Smooth muscle cell (in vitro differentiated cells): ENCODE measurements around the gene CFAP61. TPM values are rescaled to one million over a fixed set of nuclear protein-coding genes. Genes with fewer than 3 reads are reported as not detected.

ENCODE experiments used
- DNase-seq: peaks from one replicate; lab custom pipeline; 2025; ENCODE audit not compliant: unreplicated experiment; lab: John Stamatoyannopoulos, UW
- H2AFZ ChIP-seq: fragments of 200-600 bp; sonication (generic); 2 replicates; pipeline ENCODE4 v1.6.0; 2016; ENCODE audit warnings: antibody characterized with exemption, low read depth, mild to moderate bottlenecking
- H3F3A ChIP-seq: fragments of 200-600 bp; sonication (generic); 2 replicates; pipeline ENCODE4 v1.6.0; 2017; ENCODE audit warnings: antibody characterized with exemption, low read depth
- H3K27ac ChIP-seq: fragments of 200-600 bp; sonication (generic); 2 replicates; pipeline ENCODE4 v1.5.1; 2016; ENCODE audit warnings: low read depth, mild to moderate bottlenecking
- H3K27me3 ChIP-seq: fragments of 200-600 bp; sonication (generic); 2 replicates; pipeline ENCODE4 v1.6.1; 2016; ENCODE audit warnings: low read depth, mild to moderate bottlenecking
- H3K36me3 ChIP-seq: fragments of 200-600 bp; sonication (generic); 2 replicates; pipeline ENCODE4 v1.5.1; 2016; ENCODE audit warnings: low read depth
- H3K4me1 ChIP-seq: fragments of 200-600 bp; sonication (generic); 2 replicates; pipeline ENCODE4 v1.5.1; 2016; ENCODE audit warnings: low read depth
- H3K4me2 ChIP-seq: fragments of 200-600 bp; sonication (generic); 2 replicates; pipeline ENCODE4 v1.6.0; 2016; ENCODE audit warnings: mild to moderate bottlenecking
- H3K4me3 ChIP-seq: fragments of 200-600 bp; sonication (generic); 2 replicates; pipeline ENCODE4 v1.5.1; 2016; ENCODE audit warnings: mild to moderate bottlenecking
- H3K79me2 ChIP-seq: fragments of 200-600 bp; sonication (generic); 2 replicates; pipeline ENCODE4 v1.6.0; 2016; ENCODE audit warnings: low read depth, mild to moderate bottlenecking
- H3K9ac ChIP-seq: fragments of 200-600 bp; sonication (generic); 2 replicates; pipeline ENCODE4 v1.6.0; 2016; ENCODE audit warnings: low read depth
- H3K9me3 ChIP-seq: fragments of 200-600 bp; sonication (generic); replicated peaks from 2 replicates; pipeline ENCODE4 v1.5.1; 2016; ENCODE audit warnings: low read depth
- H4K20me1 ChIP-seq: fragments of 200-600 bp; sonication (generic); 2 replicates; pipeline ENCODE4 v1.6.0; 2016; ENCODE audit warnings: low read depth
- WGBS: methylation state at CpG from one replicate; pipeline ENCODE4 v1.1.7; 2016; ENCODE audit warnings: low lambda C conversion rate; 5-methylcytosine and 5-hydroxymethylcytosine counted together
- polyA plus RNA-seq: library from polyadenylated mRNA; unstranded; fragments of >200 nt; fragmentation: Nextera tagmentation; extraction: Ambion mirVana; gene quantifications from 2 replicates; pipeline ENCODE4 v1.2.1, GENCODE V29; 2016
- total RNA-seq: library from RNA; depleted of rRNA; stranded (reverse); fragments of >200 nt; gene quantifications from 2 replicates; pipeline ENCODE4 v1.2.3, GENCODE V29; 2014
- TF ChIP-seq, protein P1 (sequence below): fragments of 200-600 bp; sonication (generic); IDR thresholded peaks from 2 replicates; pipeline ENCODE4 v1.5.1; 2017; ENCODE audit warnings: borderline replicate concordance, mild to moderate bottlenecking, antibody characterized with exemption; ENCODE audit not compliant: insufficient read depth, poor library complexity, severe bottlenecking

The CFAP61 gene
- total and polyA plus RNA-seq, 2 experiments from 2014 or later = not detected

- no peaks in the 10 kb centered on the region for H3K36me3 ChIP-seq
- H3K9ac ChIP-seq = no peak overlapping the region
- peaks cover 9% of the 10 kb centered on the region for H3F3A ChIP-seq
- no peaks in the 10 kb centered on the region for H4K20me1 ChIP-seq
- no peak overlapping the region for H3K27ac ChIP-seq
- H3K4me2 ChIP-seq = no peak overlapping the region
- 78% methylated on average over 10 of the region's 10 CpGs for WGBS
- H3K9me3 ChIP-seq = no peaks in the 10 kb centered on the region
- peaks cover 5% of the 10 kb centered on the region for H3K4me1 ChIP-seq
- DNase-seq = no peak
- H3K27me3 ChIP-seq = no peaks in the 10 kb centered on the region
- no peak overlapping the region for H3K4me3 ChIP-seq
- H2AFZ ChIP-seq = no peak overlapping the region
- no peaks in the 10 kb centered on the region for H3K79me2 ChIP-seq
- TF ChIP-seq, protein P1, sequence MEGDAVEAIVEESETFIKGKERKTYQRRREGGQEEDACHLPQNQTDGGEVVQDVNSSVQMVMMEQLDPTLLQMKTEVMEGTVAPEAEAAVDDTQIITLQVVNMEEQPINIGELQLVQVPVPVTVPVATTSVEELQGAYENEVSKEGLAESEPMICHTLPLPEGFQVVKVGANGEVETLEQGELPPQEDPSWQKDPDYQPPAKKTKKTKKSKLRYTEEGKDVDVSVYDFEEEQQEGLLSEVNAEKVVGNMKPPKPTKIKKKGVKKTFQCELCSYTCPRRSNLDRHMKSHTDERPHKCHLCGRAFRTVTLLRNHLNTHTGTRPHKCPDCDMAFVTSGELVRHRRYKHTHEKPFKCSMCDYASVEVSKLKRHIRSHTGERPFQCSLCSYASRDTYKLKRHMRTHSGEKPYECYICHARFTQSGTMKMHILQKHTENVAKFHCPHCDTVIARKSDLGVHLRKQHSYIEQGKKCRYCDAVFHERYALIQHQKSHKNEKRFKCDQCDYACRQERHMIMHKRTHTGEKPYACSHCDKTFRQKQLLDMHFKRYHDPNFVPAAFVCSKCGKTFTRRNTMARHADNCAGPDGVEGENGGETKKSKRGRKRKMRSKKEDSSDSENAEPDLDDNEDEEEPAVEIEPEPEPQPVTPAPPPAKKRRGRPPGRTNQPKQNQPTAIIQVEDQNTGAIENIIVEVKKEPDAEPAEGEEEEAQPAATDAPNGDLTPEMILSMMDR = no peak
Measured at GRCh38 chr20:20070871-20071726, 18.8 kb downstream of the CFAP61 start.

GRCh38 chr20:20073801-20074371, 21.6 kb downstream of the CFAP61 start:
- Histone ChIP-seq H3K27me3 (no peaks in the 10 kb centered on the region), H3K4me2 (peak overlapping the region; percentile 69), H3K4me3 (no peak overlapping the region)

DNA sequence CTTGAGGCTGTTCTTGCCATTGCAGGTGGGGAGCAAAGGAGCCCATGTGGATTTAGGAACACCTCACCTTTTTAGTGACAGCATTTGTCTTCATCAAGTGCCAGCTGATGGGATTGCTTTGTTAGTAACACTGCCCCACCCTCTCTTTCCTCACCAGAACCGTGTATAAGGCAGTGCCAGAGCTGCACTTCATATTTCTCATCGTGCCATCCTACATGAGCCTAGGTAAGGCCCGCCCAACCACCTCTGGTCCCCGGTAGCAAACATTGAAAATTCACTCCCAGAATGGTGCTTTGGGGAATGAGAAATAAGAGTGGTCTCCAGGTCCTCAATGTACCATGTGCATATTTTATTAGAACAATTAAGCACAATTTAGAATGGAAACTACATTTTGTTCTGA, 22.7 kb downstream of the CFAP61 start:
- Histone ChIP-seq H3K4me3 (no peak overlapping the region), H3K9me3 (no peaks in the 10 kb centered on the region), H3K79me2 (no peaks in the 10 kb centered on the region), H2AFZ (no peak overlapping the region), H3K36me3 (no peaks in the 10 kb centered on the region), H4K20me1 (no peaks in the 10 kb centered on the region), H3K4me2 (no peak overlapping the region), H3K27me3 (peaks cover 6% of the 10 kb centered on the region), H3F3A (peaks cover 9% of the 10 kb centered on the region), H3K9ac (no peak overlapping the region), H3K27ac (no peak overlapping the region), H3K4me1 (peaks cover 5% of the 10 kb centered on the region)
- TF ChIP-seq, protein P1 = no peak
- no peak for DNase-seq
- WGBS = 95% methylated on average over 4 of the region's 4 CpGs

More at GRCh38 chr20:20073801-20074371, 21.6 kb downstream of the CFAP61 start:
- WGBS = 50% methylated on average over 15 of the region's 15 CpGs
- no peaks in the 10 kb centered on the region for H4K20me1 ChIP-seq
- H2AFZ ChIP-seq = peak overlapping the region; percentile 47
- peak overlapping the region; percentile 61 for H3K27ac ChIP-seq
- no peaks in the 10 kb centered on the region for H3K79me2 ChIP-seq
- no peaks in the 10 kb centered on the region for H3K9me3 ChIP-seq
- peaks cover 9% of the 10 kb centered on the region for H3F3A ChIP-seq
- no peaks in the 10 kb centered on the region for H3K36me3 ChIP-seq
- peaks cover 5% of the 10 kb centered on the region for H3K4me1 ChIP-seq
- no peak overlapping the region for H3K9ac ChIP-seq
- TF ChIP-seq, protein P1 = no peak
- no peak for DNase-seq
